GM19023 (cell line): ENCODE data around the gene MAEL.
"Not testable (repeated sequence)": the region's sequence is repeated elsewhere in the genome, so short reads cannot be mapped to it uniquely, and the experiment has no call there.

Experiments
- ATAC-seq: cut with Tn5 transposase; IDR thresholded peaks from one replicate; pipeline ENCODE4 v1.9.1; 2021; ENCODE audit warnings: mild to moderate bottlenecking, moderate library complexity; ENCODE audit not compliant: unreplicated experiment

MAEL gene

DNA sequence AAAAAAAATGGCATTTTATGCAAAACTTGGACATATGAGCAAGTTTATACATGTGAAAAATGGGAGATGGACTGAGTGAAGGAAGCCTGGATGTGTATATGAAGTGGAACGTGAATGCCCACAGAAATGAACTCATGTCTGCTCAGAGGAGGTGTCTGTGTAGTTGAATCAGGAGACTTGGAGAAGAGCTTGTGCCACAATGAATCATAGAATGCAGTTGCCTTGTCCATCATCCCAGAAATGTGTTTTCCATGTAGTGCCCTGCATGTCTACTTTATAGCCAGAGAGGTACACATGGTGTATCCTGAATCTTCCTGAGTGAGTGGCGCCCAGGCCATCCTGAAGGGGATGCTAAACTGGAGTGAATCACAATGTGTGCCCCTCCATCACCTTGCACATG, 11.1 kb upstream of the MAEL start:
- no peak for ATAC-seq

DNA sequence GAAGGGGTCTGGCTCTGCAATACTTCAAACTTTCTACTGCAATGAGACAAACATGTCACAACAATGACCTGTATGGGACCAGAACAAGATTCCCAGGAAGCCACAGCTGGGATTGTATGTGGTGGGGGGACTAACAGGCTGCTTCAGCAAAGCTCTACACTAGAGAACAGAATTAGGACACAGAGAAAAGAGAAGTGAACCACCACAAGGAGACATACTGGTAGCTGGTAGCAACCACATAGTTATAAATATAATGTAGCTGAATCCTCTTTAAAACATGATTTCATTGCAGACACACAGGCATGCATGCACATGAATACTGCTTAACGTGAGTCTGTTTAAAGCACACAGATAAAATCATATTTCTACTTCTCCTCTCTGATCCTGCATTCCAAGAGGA, 10.3 kb upstream of the MAEL start:
- ATAC-seq, result no peak

DNA sequence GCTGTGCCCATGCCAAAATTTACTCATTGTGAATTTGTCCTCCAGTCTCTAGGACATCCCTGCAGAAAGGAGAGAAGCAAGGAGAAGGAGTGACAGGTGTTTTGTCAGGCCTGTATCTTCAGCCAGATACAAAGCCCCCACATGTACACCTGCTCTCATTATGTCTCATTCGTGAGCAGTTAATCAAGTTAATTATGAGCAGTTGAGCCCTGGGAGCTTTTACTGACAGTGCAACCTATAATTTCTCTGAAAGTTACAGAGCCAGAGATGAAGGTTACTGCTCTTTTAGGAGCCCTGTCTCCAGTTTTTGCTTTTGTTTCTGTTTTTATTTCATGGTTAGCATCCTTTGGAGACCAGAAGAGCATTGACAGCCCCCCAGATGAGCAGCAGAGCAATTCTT, 8.7 kb upstream of the MAEL start:
- ATAC-seq, result no peak

DNA sequence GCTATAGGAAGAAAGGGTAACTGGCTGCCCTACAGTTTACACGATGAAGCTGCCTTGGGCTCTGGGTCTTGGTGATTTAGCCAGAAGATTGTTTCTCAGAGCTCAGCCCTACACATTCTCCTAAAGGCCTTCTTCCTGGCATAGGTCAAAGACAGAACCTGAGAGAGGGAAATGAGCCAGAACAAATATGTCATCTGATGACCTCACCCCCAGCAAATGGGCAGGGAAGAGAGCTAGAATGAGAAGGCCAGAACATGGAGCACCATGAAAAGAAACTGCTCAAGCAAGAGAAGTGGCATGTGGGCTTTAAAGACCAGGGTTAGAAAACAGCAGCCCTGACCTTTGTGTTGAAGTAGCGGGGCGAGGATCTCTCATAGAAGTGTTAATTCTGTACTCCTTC, 8.3 kb upstream of the MAEL start:
- ATAC-seq, result no peak

DNA sequence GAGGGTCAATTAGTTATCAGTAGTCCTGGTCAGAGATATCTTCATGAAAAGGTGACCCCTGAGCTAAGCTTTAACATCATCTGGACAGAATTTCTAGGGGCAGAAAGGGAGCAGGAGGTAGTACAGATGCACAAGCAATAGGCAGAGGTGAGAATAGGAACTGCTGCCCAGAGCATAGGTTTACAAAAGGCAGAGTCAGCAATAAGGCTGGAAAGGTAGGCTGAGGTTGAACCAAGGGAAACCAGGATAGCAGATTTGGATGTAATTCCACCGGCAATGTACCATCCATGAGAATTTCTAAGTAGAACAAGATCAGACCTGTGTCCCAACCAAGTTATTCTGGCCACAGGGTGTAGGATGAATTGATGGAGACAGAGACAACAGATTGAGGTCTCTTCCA, 7.5 kb upstream of the MAEL start:
- ATAC-seq, result no peak

DNA sequence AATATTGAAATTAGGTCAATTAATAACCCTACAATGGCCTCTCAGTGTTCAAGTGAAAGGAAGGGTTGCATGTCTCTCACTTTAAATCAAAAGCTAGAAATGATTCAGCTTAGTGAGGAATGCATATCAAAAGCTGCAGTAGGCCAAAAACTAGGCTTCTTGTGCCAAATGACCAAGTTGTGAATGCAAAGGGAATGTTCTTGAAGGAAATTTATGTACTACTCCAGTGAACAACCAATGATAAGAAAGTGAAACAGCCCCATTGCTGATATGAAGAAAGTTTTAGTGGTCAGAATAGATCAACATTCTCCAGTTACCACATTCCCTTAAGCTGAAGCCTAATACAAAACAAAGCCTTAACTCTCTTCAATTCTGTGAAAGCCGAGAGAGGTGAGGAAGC, 10.0 kb downstream of the MAEL start:
- no peak for ATAC-seq

DNA sequence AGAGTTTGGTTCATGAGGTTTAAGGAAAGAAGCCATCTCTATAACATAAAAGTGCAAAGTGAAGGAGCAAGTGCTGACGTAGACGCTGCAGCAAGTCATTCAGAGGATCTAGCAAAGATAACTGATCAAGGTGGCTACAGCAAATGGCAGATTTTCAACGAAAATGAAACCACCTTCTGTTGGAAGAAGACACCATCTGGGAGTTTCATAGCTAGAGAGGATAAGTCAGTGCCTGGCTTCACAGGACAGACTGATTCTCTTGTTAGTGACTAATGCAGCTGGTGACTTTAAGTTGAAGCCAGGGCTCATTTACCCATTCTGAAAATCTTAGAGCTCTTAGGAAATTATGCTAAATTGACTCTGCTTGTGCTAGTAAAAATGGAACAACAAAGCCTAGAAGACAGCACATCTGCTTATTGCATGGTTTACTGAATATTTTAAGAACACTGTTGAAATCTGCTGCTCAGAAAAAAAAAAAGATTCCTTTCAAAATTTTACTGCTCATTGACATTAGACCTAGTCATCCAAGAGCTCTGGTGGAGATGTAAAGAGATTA, 10.5 kb downstream of the MAEL start:
- ATAC-seq, result no peak

DNA sequence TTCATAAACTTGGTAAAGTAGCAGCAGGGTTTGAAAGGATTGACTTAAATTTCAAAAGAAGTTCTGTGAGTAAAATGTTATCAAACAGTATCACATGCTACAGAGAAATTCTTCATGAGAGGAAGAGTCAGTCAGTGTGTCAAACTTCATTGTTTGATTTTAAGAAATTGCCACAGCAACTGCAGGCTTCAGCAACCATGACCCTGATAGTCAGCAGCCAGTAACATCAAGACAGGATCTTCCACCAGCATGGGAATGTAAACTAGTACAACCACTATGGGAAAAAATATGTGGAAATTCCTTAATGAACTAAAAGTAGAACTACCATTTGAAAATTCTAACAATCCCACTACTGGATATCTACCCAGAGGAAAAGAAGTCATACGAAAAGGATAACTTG, 11.5 kb downstream of the MAEL start:
- no peak for ATAC-seq

DNA sequence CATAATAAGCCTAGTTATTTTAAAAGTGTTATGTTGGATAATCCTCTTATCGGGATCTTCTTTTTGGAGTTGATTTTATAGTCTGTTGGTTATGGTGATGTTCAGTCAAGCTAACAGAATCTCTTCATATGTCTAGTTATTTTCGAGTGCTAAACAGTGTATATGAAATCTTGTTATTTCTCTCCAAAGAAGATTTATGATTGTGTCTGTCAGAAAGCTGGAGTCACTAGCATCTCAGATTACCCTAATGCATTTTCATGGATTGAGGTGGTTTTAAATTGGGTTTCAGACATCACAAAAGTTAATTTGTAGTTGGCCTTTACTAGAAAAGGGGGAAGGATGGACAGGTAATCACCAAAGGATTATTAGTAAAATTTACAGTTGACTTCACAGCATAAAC, 13.3 kb downstream of the MAEL start:
- ATAC-seq, result no peak

DNA sequence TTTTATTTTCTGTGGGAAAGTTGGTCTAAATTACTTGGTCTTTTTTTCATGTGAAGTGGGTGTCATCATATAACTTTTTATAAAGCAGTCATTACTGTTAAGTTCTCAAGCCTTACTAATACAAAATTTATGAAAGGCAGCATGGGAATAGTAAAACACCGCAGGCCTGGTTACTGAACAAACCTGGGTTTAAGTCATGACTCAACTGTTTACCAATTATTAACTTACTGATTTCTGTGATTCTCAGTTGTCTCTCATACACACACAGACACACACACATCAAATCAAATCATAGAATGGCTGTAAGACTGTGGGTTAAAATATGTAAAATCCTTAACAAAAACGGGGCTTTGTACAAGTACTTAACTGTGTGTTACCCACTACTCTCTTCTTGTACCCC, 14.6 kb downstream of the MAEL start:
- ATAC-seq, result no peak

DNA sequence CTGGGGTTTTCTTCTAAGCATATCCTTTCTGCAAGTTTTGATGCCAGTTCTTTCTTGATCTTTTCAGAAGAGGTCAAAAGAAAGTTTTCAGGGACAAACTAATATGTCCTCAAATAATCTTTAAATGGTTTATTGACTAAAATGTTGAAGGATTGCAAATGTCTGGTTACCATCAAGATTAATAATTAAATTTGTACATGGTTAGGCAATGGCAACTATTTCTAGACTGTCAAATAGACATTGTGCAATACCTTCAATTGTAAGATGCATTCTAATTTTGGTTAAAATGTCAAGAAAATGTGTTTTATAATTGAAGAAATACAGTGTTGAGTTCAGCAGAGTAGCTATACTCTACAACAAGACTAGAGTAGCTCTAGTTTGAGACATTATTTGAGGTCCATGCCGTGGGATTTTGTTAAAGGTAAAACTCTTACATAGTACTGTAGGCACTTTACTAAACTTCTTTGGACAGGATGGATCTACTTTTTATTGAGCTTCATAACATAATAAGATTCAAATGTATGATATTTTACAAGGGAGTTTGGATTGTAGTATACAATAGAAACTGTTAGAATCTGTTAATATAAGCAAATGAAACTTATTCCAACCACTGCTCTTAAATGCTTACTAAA, 22.6 kb downstream of the MAEL start:
- no peak for ATAC-seq

DNA sequence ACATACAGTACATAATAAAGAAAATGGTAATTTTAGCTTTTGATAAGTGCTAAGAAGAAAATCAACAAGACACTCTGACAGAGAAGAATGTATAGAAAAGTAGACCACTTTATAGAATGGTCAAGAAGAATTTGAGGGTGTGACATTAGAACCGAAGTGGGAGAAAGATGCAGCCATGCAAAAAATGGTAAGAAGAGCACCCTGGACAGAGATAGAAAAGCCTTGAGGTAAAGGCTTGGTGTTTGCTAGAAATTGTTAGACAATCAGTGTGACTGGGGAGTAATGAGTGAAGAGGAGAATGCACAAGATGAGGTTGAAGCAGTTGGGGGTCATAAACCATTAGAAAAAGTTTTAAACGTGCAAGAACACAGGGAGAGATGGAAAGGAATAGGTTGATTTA, 23.5 kb downstream of the MAEL start:
- no peak for ATAC-seq

DNA sequence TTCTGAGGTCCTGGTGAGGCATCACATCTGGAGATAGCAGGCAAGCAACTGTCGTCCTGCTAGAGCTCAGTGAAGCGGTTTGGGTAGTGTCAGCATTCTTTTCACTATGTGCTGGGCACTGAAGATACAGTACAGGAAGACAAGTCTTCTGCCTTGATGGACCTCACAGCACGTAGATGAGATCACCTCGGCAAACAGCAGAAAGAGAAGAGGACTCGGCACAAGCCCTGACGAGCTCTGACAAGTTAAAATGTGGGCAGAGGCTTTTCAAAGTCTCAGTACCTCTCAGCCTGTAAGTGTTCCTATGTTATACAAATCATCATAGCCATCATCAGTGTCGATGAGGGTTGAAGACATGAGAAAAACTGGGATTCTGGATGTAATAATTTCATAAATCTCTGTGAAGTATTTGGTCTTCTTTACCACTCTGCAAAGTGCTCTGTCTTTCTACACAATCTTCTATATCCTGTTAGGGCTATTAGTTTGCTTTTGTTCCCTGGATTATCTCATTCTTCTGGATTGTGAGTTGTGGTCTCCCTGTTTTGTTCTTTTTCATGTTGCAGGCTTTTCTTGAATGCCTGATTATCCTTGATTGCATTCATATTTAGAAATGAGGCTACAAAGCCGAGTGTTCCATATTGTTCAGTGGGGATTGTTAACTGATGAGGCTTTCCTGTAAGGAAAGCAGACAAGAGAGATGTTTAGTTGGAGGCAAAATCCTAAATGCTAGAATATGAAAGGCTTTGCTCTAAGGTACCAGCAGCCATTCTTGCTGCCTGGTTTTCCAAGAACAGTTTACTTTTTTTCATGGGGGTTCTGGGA, 24.2 kb downstream of the MAEL start:
- ATAC-seq, result no peak

DNA sequence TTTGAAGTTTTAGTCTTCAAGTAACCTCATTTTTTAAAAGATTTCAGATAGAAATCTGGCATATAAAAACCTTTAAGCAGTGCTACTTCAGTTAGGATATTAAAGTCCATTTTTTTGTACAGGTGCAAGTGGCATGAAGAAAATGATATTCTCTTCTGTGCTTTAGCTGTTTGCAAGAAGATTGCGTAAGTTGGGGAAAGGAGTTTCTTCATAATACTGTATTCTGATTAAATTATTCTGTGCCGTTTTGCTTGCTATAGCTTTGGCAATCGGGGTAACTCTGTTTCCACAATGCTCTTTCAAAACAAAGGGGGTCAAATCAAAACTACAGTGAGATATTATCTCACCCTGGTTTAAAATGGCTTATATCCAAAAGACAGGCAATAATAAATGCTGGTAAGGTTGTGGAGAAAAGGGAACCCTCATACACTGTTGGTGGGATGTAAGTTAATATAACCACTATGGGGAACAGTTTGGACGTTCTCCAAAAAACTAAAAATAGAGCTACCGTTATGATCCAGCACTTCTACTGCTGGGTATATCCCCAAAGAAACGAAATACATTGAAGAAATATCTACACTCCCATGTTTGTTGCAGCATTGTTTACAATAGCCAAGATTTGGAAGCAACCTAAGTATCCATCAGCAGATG, 27.1 kb downstream of the MAEL start:
- no peak for ATAC-seq

DNA sequence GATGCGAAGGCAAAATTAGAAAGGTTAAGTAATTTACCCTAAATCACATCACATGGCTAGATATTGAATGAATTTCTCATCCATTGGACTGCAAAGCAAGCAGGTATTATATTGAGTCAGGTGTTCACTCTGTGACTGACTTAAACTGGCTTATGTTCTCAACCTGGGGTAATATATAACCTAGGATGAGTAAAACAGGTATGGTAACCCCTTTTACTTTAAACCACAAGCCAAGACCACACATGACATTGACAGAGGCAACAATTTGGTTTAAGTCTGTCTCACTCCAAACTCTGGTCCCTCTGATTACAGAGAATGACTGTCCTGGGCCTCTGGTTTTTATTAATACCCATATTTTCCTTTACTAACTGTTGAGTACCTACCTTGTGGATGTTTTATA, 33.3 kb downstream of the MAEL start:
- no peak for ATAC-seq

DNA sequence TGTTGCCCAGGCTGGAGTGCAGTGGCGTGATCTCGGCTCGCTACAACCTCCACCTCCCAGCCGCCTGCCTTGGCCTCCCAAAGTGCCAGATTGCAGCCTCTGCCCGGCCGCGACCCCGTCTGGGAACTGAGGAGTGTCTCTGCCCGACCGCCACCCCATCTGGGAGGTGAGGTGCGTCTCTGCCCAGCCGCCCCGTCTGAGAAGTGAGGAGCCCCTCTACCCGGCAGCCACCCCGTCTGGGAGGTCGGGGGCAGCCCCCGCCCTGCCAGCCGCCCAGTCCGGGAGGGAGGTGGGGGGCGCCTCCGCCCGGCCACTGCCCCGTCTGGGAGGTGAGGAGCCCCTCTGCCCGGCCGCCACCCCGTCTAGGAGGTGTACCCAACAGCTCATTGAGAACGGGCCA, 40.5 kb downstream of the MAEL start:
- ATAC-seq, result not testable (repeated sequence)

DNA sequence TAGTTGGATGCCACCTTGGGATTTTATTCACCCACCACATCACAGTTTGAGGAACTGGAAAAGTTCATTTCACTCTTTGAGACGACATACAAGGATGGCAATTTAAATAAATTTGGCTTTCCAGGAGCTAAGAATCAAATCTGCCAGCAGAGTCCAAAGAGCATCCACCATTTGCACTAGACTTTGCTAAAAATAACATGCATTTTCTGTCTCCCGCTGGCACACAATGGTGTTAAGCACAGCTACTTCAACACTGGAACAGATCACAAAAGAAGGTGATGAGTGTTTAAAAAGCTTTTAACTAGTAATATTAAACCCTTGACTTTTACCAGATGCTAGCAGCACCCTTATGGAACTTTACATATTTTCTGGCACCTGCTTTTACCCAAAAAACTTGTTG, 44.6 kb downstream of the MAEL start:
- ATAC-seq, result no peak

DNA sequence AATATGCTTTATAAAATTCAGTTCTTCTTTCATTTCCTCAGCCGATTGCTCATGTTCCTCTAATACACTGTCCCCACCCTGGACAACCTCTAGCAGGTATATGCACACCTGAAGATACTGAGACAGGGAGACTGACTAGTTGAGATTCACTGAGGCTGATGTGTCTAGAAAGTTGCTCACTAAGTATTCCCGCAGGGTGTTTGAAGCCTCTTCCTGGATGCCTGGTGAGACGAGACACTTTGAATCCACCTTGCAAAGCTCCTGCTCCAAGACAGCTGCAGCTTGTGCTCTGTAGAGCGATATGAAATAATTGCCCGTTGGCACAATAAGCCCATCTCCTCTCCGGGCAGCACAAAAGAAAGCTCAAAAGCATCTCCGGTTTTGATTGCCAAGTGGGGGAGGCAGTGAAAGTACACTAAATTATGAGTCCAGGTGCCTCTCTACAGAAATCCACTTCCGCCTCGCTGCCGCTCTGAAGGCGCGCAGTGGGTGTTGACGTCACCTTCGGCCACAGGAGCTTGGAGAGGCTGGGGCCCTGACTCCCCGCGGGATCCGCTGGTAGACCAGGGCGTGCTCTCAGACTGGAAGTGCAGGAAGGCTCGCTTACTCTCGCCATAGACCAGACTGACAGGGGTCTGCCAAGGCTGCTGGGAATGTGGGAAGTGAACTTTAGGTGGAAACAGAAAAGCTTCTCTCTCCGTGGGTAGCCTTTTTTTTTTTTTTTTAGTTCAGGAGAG, 54.8 kb downstream of the MAEL start:
- ATAC-seq, result peak; percentile 94

DNA sequence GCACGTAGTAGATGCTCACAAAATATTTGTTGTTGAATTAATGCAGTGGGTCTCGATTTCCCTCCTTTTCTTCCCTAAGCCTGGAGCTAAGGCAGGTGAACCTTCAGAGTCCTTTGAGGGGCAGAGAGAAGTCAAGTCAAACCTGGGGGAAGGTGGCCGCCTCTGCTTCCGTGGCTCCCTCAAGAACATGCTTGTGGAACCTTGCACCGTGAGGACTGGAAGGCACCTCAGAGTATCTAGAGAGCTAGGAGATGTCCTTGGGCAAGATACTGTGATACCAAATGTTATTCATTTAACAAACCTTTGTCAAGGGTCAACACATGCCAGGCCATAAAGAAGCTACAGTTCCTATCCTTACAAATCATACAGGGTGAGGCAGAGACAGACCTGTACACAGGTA, 62.8 kb downstream of the MAEL start:
- no peak for ATAC-seq

DNA sequence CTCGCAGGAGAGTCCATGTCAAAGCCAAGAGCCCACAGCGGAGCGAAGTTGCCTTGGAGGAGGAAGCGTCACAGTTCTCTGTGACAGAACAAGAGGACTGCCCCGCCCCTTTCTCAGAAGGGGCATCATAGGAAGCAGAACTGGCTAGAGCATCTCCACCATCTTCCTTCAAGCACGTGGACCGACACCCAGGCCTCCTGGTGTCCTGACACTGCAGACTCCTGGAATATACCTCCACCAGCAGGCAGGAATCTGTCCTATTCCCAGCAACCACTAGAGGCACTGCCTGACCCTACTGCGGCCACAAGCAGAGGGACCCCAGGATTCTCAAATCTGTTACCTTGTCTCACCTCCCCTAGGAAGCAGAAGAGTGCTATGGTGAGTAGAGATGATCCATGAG, 63.3 kb downstream of the MAEL start:
- ATAC-seq, result no peak

DNA sequence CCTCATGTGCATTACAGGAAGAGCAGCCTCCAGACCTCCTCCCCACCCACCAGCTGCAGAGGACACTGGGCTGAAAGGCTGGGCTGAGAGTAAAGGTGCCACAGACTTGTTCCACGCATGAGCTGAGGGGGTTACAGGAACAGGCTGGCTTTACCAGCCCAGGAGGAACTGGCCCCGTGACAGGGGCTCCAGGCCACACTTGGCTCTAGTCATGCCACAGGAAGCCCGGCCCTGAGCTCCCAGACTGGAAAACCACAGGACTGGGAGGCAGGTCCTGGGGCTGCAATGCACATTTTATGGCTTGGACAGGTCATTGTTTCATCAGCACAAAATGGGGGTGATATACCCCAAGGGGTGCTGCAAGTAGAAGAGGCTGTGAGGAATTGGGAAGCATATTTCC, 65.5 kb downstream of the MAEL start:
- no peak for ATAC-seq
